GM12872 (cell line): ENCODE data around the gene GPR84.

Experiments
- CTCF ChIP-seq: IDR thresholded peaks from 3 replicates; pipeline ENCODE4 v1.5.1; 2011; ENCODE audit warnings: low read depth, mild to moderate bottlenecking, low read length, moderate library complexity; ENCODE audit not compliant: insufficient read depth

Gene GPR84

GRCh38 chr12:54376596-54376995 lies 12.3 kb upstream of the GPR84 start:
- no peak for TF ChIP-seq CTCF

- no peak for TF ChIP-seq CTCF
These were observed 10.9 kb upstream of the GPR84 start for GRCh38 chr12:54375259-54375579.

GRCh38 chr12:54374562-54375258 lies 10.4 kb upstream of the GPR84 start:
- no peak for TF ChIP-seq CTCF

- TF ChIP-seq CTCF = no peak
These were observed 9.6 kb upstream of the GPR84 start for GRCh38 chr12:54373649-54374561.

- TF ChIP-seq CTCF = no peak
These were observed 8.0 kb upstream of the GPR84 start for GRCh38 chr12:54372113-54372806.

- TF ChIP-seq CTCF = no peak
These were observed 7.2 kb upstream of the GPR84 start for GRCh38 chr12:54371328-54372112.

GRCh38 chr12:54370171-54370730 lies 6.0 kb upstream of the GPR84 start:
- TF ChIP-seq CTCF = peak; percentile 87
